IPS-18c (cell line): Measurements from ENCODE around the gene BRINP2.

Experiments used
- H3K4me3 ChIP-seq: 2 replicates; pipeline ENCODE4 v1.7.0; 2013; ENCODE audit warnings: low read depth, mild to moderate bottlenecking, low read length, moderate library complexity; ENCODE audit not compliant: insufficient read depth
- H3K9me3 ChIP-seq: one replicate; pipeline ENCODE4 v1.6.1; 2013; ENCODE audit warnings: mild to moderate bottlenecking, low read length, moderate library complexity; ENCODE audit not compliant: control insufficient read depth, insufficient read depth

BRINP2 gene

GRCh38 chr1:177170756-177171535, at the start of gene BRINP2:
BRINP2 (plus strand) TSS chr1:177170958; CDS start chr1:177229877, 58,919 bp downstream.
- Histone ChIP-seq H3K9me3 (no peaks in the 10 kb centered on the region), H3K4me3 (peak within 1 kb of the TSS; percentile 70)

DNA sequence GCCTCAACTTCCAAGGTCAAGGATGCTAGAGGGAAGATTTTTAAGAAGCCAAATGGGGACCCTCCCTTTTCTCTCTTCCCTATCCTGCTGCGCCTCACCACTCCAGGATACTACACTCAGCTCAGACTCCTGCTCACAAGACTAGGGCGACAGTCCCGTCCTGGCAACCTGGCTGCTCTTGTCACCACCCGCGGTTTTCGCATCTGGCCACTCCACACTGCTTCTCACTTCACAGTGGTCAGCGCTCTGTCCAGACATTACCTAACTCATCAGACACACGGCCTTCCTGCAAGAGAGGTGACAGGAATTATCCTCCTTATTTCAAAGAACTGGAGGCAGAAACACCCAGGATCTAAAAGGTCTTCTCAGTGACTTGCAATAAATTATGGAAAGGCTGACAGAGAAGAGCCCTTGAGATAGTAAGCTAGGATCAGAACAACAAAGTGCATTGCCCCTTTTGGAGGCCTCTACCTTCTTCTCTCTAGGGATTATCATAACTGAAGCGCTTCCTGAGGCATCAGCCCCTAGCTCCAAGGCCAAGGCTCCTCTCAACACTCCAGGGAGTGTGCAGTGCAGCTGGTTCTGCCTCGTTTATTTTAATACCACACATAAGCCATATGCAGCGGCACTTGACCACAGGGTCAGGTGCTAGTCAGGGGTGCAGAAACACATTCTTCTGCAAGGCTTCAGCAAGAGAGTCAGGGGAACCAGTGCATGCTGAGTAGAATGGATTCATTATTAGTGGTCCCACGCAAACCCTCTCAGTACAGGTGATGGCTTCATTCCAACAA, 48.1 kb upstream of the BRINP2 start:
- Histone ChIP-seq H3K4me3 (no peak overlapping the region), H3K9me3 (no peaks in the 10 kb centered on the region)

DNA sequence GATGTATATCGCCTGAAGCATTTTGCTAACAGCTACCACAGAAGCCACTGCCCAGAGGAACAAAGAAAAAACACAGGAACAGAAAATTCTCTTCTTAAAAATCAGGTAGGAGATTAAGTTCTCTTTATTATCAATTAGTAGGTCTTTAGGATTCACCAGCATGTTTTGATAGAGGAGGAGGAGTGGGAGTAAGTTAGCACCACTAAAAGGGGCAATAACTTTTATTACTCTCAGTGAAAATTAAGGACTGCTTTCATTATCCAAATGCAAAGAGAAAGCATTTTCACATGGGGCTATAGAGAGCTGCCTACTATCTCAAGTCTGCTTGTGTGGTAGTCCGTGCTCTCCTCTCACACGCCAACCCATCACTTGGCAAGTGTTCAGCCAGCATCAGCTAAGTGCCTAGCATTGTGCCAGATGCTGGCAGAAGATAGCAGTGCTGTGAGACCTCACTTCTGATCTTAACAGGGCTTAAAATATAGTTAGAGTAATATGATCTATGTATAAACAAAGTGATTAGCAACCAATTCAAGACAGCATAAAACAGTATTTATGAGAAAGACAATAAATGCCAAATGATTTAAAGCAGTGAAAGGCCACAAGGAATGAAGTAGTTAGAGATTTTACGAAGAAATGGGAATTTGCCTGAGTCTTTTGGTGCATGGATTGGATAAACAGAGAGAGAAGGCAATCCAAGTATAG, 46.0 kb upstream of the BRINP2 start:
- Histone ChIP-seq H3K9me3 (no peaks in the 10 kb centered on the region), H3K4me3 (no peak overlapping the region)

DNA sequence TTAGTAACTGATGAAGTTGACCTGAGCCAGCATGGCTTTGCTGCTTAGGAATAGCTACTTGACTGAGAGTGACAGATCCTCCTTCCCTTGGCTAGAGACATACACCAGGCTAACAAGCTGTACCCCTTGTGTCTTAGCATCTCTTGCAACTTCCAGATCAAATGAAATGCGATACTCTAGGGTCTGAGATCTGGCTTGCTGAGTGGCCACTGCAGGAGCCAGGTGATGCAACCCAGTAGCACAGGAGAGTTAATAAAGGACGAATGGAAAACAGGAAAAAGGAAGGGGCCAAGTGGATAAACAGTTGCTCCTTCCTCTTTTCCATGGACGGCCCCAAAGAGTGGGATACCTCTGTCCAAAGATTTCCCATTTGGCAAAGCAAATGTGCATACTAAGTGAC, 44.5 kb upstream of the BRINP2 start:
- Histone ChIP-seq H3K4me3 (no peak overlapping the region), H3K9me3 (no peaks in the 10 kb centered on the region)

- no peaks in the 10 kb centered on the region for H3K9me3 ChIP-seq
- no peak overlapping the region for H3K4me3 ChIP-seq
Measured at GRCh38 chr1:177128665-177129281, 42.0 kb upstream of the BRINP2 start.

GRCh38 chr1:177130451-177130945, 40.3 kb upstream of the BRINP2 start:
- no peaks in the 10 kb centered on the region for H3K9me3 ChIP-seq

GRCh38 chr1:177131723-177132122, 39.0 kb upstream of the BRINP2 start:
- Histone ChIP-seq H3K9me3 (no peaks in the 10 kb centered on the region), H3K4me3 (no peak overlapping the region)

More at GRCh38 chr1:177130451-177130945, 40.3 kb upstream of the BRINP2 start:
- H3K4me3 ChIP-seq, result no peak overlapping the region

DNA sequence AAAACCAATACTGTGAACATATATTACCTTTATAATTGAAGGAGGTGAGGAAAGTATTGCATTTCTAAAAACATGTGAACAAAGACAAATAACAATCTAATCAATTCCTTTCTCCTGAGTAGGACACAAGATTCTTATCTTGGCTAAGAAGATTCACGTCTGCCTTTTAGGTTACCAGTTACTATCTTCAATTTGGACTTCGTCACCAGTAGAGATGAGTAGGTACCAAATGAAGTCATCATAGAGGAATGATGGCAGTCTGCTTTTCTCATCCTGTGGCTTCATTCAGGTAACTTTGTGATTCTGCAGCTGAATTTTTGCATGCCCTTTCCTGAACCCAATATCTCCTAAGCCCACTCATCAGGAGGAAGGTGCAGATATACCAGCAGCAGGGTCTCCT, 38.6 kb upstream of the BRINP2 start:
- no peak overlapping the region for H3K4me3 ChIP-seq
- H3K9me3 ChIP-seq, result no peaks in the 10 kb centered on the region

- Histone ChIP-seq H3K4me3 (no peak overlapping the region), H3K9me3 (no peaks in the 10 kb centered on the region)
Measured at GRCh38 chr1:177133977-177134538, 36.7 kb upstream of the BRINP2 start.

- H3K9me3 ChIP-seq, result no peaks in the 10 kb centered on the region
- no peak overlapping the region for H3K4me3 ChIP-seq
Measured at GRCh38 chr1:177135250-177135649, 35.5 kb upstream of the BRINP2 start.

DNA sequence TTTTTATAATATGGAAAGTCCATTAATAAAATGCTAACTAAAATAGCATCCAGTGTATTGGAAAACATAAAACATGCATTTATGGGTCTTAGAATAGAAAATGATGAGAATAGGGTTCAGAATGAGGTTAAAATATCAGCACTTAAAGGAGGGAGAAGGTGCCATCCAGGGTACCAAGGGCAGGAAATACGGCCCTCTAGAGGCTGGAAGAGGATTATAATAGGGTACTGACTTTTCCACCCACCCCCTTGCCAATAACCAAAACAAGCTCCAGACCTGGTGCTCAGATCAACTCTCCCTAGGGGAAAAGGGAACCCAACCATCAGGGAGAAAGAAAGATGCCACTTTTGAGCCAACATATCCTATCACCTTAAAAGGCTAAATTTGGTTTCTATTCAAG, 32.9 kb upstream of the BRINP2 start:
- no peaks in the 10 kb centered on the region for H3K9me3 ChIP-seq
- no peak overlapping the region for H3K4me3 ChIP-seq

DNA sequence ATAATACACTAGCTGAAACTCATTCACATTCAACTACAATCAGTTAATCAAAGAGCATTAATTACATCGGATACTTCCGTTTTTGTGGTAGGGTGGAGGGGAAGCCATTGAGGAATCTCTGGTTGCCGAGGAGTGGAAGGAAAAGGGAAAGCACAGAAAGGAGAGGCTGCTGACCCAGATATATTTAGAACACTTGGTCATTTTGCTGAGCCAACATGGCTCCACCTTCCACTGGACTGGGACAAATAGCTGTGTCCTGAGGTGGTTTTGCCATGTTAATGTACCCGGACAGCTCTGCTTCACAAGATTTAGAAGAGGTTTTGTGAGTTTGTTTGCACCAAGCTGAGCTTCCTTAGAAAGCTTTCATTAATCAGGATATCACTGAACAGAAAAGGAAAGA, 32.4 kb upstream of the BRINP2 start:
- Histone ChIP-seq H3K4me3 (no peak overlapping the region), H3K9me3 (no peaks in the 10 kb centered on the region)

DNA sequence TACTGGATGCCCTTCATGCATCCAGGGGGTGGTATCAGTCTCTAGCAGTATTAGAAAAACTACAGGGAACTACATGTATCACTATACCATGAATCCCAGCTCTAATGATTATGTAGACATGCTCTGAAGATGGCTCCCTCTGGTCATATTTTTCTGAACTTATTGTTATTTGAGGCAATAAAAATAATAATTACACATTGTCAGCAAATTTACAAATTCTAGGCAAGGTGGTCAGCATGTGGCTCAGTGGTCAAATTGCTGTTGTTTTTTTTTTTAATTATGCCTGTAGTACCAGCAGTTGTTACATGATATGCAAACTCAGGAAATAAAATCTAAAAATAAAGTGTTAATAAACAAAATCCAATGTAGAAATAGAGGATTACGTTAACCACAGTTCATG, 28.7 kb upstream of the BRINP2 start:
- Histone ChIP-seq H3K4me3 (no peak overlapping the region), H3K9me3 (no peaks in the 10 kb centered on the region)

DNA sequence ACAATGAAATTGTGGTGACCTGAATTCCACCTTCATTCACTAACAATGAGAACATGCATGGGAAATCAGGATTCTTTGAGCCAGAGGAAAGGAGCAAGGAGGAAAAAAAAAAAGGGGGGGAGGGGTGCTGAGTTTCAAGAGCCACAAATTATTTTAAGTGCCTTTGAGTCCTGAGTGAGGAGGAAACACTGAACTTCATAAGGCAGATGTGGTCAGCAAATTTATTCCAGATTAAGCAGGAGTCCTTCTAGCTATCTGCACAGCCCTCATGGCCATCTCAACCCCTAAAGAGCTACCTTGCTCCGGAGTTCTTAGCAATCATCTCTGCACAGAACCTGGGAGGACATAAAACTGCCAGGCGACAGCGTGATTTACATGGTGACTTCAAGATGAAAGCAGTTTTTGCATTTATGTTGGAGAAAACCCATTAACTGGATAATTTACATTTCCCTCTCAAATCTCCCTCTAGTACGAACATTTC, 27.9 kb upstream of the BRINP2 start:
- H3K4me3 ChIP-seq, result no peak overlapping the region
- H3K9me3 ChIP-seq, result no peaks in the 10 kb centered on the region

DNA sequence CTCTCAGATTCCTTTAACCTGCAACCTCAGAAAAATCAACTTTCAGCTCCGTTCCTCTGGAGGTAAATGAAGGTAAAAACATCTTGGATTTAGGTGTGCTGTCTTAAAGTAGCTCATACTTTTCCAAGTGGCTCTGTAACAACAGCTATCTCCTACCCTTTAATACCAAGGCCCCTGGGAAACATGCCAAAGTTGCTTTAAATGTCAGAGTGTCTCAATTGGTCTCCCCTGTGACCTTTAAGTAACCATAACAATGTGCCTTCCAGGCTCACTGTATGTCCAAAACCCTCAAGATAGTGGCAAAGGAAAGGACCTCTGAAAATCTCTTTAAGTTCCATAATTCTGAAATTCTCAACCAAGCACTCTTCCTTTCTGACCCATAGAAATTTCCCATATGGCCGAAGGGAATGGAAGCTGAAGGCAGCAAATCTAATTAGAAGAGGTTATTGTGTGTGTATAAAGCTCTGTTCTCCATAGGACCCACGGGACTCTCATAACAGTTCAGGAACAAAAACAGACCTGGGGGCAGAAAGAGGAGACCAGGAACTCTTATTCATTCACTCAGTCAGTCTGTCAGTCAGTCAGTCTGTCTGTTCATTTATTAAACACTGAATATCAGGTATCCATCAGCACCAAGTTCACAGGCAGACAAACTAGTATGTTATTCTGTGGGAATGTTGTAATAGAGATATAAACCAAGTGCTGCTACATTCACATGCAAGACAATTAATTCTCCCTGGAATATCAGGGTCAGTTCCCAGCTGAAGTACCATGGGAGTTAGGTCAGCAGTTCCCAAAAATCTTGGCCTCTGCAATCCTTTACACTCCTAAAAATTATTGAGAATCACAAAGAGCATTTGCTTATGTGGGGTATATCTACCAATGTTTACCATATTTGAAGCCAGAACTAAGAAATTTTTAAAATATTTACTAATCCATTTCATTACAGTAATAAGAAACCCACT, 25.4 kb upstream of the BRINP2 start:
- H3K4me3 ChIP-seq, result no peak overlapping the region
- no peaks in the 10 kb centered on the region for H3K9me3 ChIP-seq

DNA sequence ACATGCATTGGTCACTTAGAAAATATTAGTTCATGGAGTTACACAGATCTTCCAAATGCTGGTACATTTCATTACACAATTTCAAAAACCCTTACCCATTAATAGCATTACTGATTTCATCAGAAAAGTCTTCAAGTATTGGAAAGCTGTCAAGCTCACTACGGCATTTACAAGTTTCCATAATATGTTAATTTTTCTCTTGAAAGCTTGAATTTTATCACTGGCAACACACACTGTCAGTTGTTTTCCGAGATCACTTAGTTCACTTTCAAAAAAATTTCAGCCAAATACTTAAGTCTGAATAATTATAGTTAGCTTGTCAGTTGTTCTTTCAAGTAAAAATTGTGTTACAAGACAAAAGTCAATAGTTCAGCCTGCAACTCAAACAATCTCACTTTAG, 24.3 kb upstream of the BRINP2 start:
- H3K9me3 ChIP-seq, result no peaks in the 10 kb centered on the region
- H3K4me3 ChIP-seq, result no peak overlapping the region
